H1 (cell line): ENCODE measurements around the gene KLHL21. TPM values are rescaled to one million over a fixed set of nuclear protein-coding genes. Genes with fewer than 3 reads are reported as not detected.

Source experiments
- CTCF ChIA-PET: fragments of 300-600 bp; sonication (Branson Sonifier 250); formaldehyde crosslinking; loops from one replicate; lab custom pipeline; 2021; ENCODE audit not compliant: partially characterized antibody; lab: Charles Lee
- POLR2A ChIA-PET: fragments of 300-600 bp; sonication (Branson Sonifier 250); formaldehyde crosslinking; loops from one replicate; lab custom pipeline; 2021; ENCODE audit warnings: inconsistent platforms; ENCODE audit not compliant: partially characterized antibody; lab: Charles Lee
- DNase-seq, 2 experiments: peaks; one replicate each; pipeline versions ENCODE4 v3.0.0 to v3.0.0-alpha.2; 2010 to 2022; ENCODE audit warnings: low spot score in 2 of 2, low read depth in 1 of 2, mixed read lengths in 1 of 2
- FAIRE-seq: peaks from 2 replicates; lab custom pipeline; 2011; peaks lifted over from hg19 to GRCh38; lab: Jason Lieb, UNC
- H2AFZ ChIP-seq: 2 replicates; pipeline ENCODE4 v1.8.1; 2012; ENCODE audit warnings: low read length, inconsistent platforms
- H2AK5ac ChIP-seq: 2 replicates; pipeline ENCODE4 v1.6.1; 2013; ENCODE audit warnings: low read depth, low read length
- H2BK120ac ChIP-seq: replicated peaks from 2 replicates; pipeline ENCODE3; 2013; ENCODE audit warnings: low read depth, low read length, inconsistent platforms
- H2BK12ac ChIP-seq: 2 replicates; pipeline ENCODE4 v1.6.1; 2013; ENCODE audit warnings: low read depth, low read length
- H2BK15ac ChIP-seq: 2 replicates; pipeline ENCODE4 v1.6.1; 2013; ENCODE audit warnings: low read length
- H2BK20ac ChIP-seq: 2 replicates; pipeline ENCODE4 v1.6.1; 2013; ENCODE audit warnings: low read length
- H2BK5ac ChIP-seq: 2 replicates; pipeline ENCODE4 v1.6.1; 2013; ENCODE audit warnings: low read depth, low read length
- H3K14ac ChIP-seq: 2 replicates; pipeline ENCODE4 v1.6.1; 2013; ENCODE audit warnings: inconsistent platforms; ENCODE audit not compliant: insufficient read length
- H3K18ac ChIP-seq: 2 replicates; pipeline ENCODE4 v1.6.1; 2013; ENCODE audit warnings: low read length; ENCODE audit errors: extremely low read depth
- H3K23ac ChIP-seq: 2 replicates; pipeline ENCODE4 v1.6.1; 2013; ENCODE audit warnings: inconsistent platforms; ENCODE audit not compliant: insufficient read length
- H3K23me2 ChIP-seq: 2 replicates; pipeline ENCODE4 v1.6.1; 2013; ENCODE audit warnings: low read depth, low read length
- H3K27ac ChIP-seq: 2 replicates; pipeline ENCODE4 v1.6.1; 2011; ENCODE audit warnings: low read depth, low read length, inconsistent platforms
- H3K27me3 ChIP-seq, 4 experiments: replicated peaks in 1 of 4; 1 replicate in 1 of 4; 2 replicates in 3 of 4; pipeline versions ENCODE4 v1.6.1 to v1.8.1; 2011 to 2013; ENCODE audit warnings: low read length in 3 of 4, mild to moderate bottlenecking in 3 of 4, inconsistent platforms in 2 of 4, mixed read lengths in 2 of 4, moderate library complexity in 1 of 4; ENCODE audit not compliant: control insufficient read depth in 3 of 4, insufficient read depth in 3 of 4; ENCODE audit errors: extremely low read depth in 1 of 4
- H3K36me3 ChIP-seq, 4 experiments: 2 replicates each; pipeline versions ENCODE4 v1.6.1 to v1.8.1; 2011 to 2013; ENCODE audit warnings: mild to moderate bottlenecking in 4 of 4, low read length in 3 of 4, moderate library complexity in 2 of 4, control low read depth in 1 of 4, inconsistent platforms in 1 of 4; ENCODE audit not compliant: insufficient read depth in 4 of 4, control insufficient read depth in 2 of 4
- H3K4ac ChIP-seq: replicated peaks from 2 replicates; pipeline ENCODE3; 2013; ENCODE audit warnings: low read length, low read depth, mixed read lengths, inconsistent platforms; ENCODE audit not compliant: insufficient read length
- H3K4me1 ChIP-seq, 4 experiments: replicated peaks in 1 of 4; 1 replicate in 1 of 4; 2 replicates in 3 of 4; pipeline versions ENCODE4 v1.6.1 to v1.8.1; 2011 to 2013; ENCODE audit warnings: low read length in 3 of 4, inconsistent platforms in 2 of 4, mixed read lengths in 1 of 4; ENCODE audit not compliant: insufficient read depth in 4 of 4, control insufficient read depth in 3 of 4
- H3K4me2 ChIP-seq, 2 experiments: 2 replicates each; pipeline versions ENCODE4 v1.6.1 to v1.8.1; 2011 to 2013; ENCODE audit warnings: low read depth in 2 of 2, low read length in 2 of 2, control low read depth in 1 of 2, inconsistent platforms in 1 of 2, mild to moderate bottlenecking in 1 of 2; ENCODE audit not compliant: insufficient read depth in 1 of 2
- H3K4me3 ChIP-seq, 4 experiments: fragments of 200-600, 300-600 bp in 1 of 4; sonication (generic), shearing (Covaris generic), sonication (Bioruptor Twin) in 1 of 4; 2 replicates each; pipeline versions ENCODE4 v1.5.1 to v1.8.1; 2011 to 2016; ENCODE audit warnings: low read length in 4 of 4, low read depth in 3 of 4, control low read depth in 2 of 4, inconsistent platforms in 2 of 4, mild to moderate bottlenecking in 2 of 4, mixed read lengths in 1 of 4, moderate library complexity in 1 of 4; ENCODE audit not compliant: insufficient read depth in 2 of 4; ENCODE audit errors: extremely low read depth in 1 of 4
- H3K56ac ChIP-seq: replicated peaks from 2 replicates; pipeline ENCODE3; 2013; ENCODE audit warnings: low read depth, mild to moderate bottlenecking, mixed read lengths, low read length, inconsistent platforms; ENCODE audit not compliant: insufficient read length
- H3K79me1 ChIP-seq: 2 replicates; pipeline ENCODE4 v1.6.1; 2013; ENCODE audit warnings: low read depth, low read length, control low read depth
- H3K79me2 ChIP-seq, 2 experiments: 2 replicates each; pipeline versions ENCODE4 v1.6.1 to v1.8.1; 2012 to 2013; ENCODE audit warnings: low read length in 2 of 2, mild to moderate bottlenecking in 2 of 2, inconsistent platforms in 1 of 2; ENCODE audit not compliant: insufficient read depth in 2 of 2, control insufficient read depth in 1 of 2
- H3K9ac ChIP-seq, 4 experiments: replicated peaks in 1 of 4; 1 replicate in 1 of 4; 2 replicates in 3 of 4; pipeline versions ENCODE4 v1.6.1 to v1.8.1; 2011 to 2013; ENCODE audit warnings: low read depth in 3 of 4, low read length in 3 of 4, control low read depth in 2 of 4, mild to moderate bottlenecking in 2 of 4, moderate library complexity in 2 of 4, inconsistent platforms in 1 of 4; ENCODE audit errors: extremely low read depth in 1 of 4
- H3K9me3 ChIP-seq, 2 experiments: 2 replicates each; pipeline versions ENCODE4 v1.6.1 to v1.8.1; 2012 to 2013; ENCODE audit warnings: mild to moderate bottlenecking in 2 of 2, moderate library complexity in 2 of 2, control low read depth in 1 of 2, inconsistent platforms in 1 of 2, low read depth in 1 of 2, low read length in 1 of 2, mixed read lengths in 1 of 2; ENCODE audit not compliant: insufficient read depth in 2 of 2
- H4K20me1 ChIP-seq, 2 experiments: replicated peaks in 1 of 2; 2 replicates each; pipeline versions ENCODE3 to v1.8.1; 2011 to 2013; ENCODE audit warnings: inconsistent platforms in 2 of 2, low read length in 2 of 2, mild to moderate bottlenecking in 1 of 2; ENCODE audit not compliant: insufficient read depth in 2 of 2, control insufficient read depth in 1 of 2
- H4K5ac ChIP-seq: 2 replicates; pipeline ENCODE4 v1.6.1; 2013; ENCODE audit warnings: low read length, low read depth, mixed read lengths, inconsistent platforms; ENCODE audit not compliant: insufficient read length
- H4K8ac ChIP-seq: 2 replicates; pipeline ENCODE4 v1.8.0; 2013; ENCODE audit warnings: mild to moderate bottlenecking, moderate library complexity, low read length, inconsistent platforms; ENCODE audit not compliant: insufficient read depth; ENCODE audit errors: extremely low read depth
- H4K91ac ChIP-seq: replicated peaks from 2 replicates; pipeline ENCODE3; 2013; ENCODE audit warnings: low read length, mixed read lengths, inconsistent platforms; ENCODE audit not compliant: insufficient read length
- HDAC2 ChIP-seq, 2 experiments: fragments of 300-600 bp in 1 of 2; sonication (generic) in 1 of 2; IDR thresholded peaks; 2 replicates each; pipeline ENCODE4 v1.6.1; 2011 to 2012; ENCODE audit warnings: low read depth in 2 of 2, low read length in 2 of 2, mild to moderate bottlenecking in 2 of 2, moderate library complexity in 2 of 2, borderline replicate concordance in 1 of 2, inconsistent platforms in 1 of 2
- JUND ChIP-seq: IDR thresholded peaks from 2 replicates; pipeline ENCODE4 v1.6.1; 2011; ENCODE audit warnings: mild to moderate bottlenecking, improper control_type of control experiment, low read length
- PHF8 ChIP-seq: fragments of 200-600 bp; sonication (generic); conservative IDR thresholded peaks from 2 replicates; pipeline ENCODE4 v1.7.1; 2012; ENCODE audit warnings: low read depth, mild to moderate bottlenecking, inconsistent platforms, low read length, moderate library complexity
- TBP ChIP-seq: IDR thresholded peaks from 2 replicates; pipeline ENCODE4 v1.6.1; 2011; ENCODE audit warnings: low read depth, low read length, improper control_type of control experiment
- WGBS, 2 experiments: shearing (Covaris generic) in 1 of 2; methylation state at CpG; one replicate each; pipeline versions ENCODE4 v1.1.6 to v1.1.7; 2013 to 2015; ENCODE audit warnings: low lambda C conversion rate in 2 of 2, mixed read lengths in 2 of 2, inconsistent platforms in 1 of 2, low coverage in 1 of 2, missing lambda C conversion rate in 1 of 2; ENCODE audit not compliant: insufficient replicate concordance in 2 of 2, insufficient coverage in 1 of 2, insufficient read length in 1 of 2; ENCODE audit errors: extremely low coverage in 1 of 2, missing lambda C conversion rate in 1 of 2; 5-methylcytosine and 5-hydroxymethylcytosine counted together
- long read RNA-seq, 2 experiments: library from RNA in 1 of 2; library from capped mRNA in 1 of 2; stranded (forward); transcript quantifications; one replicate each; pipeline ENCODE4 v2.0.0, GENCODE V29; 2021; ENCODE audit warnings: inconsistent platforms in 1 of 2
- polyA minus RNA-seq, 3 experiments: library from RNA; depleted of rRNA, polyadenylated mRNA; stranded (reverse); fragments of >200 nt; gene quantifications; 1 replicate in 2 of 3; 2 replicates in 1 of 3; pipeline ENCODE4 v1.2.3, GENCODE V29; 2011
- polyA plus RNA-seq, 7 experiments: library from polyadenylated mRNA; depleted of rRNA in 3 of 7; stranded (reverse) in 5 of 7; unstranded in 2 of 7; fragments of >200 nt in 5 of 7; fragments of 200-250 nt in 2 of 7; gene quantifications; 1 replicate in 5 of 7; 2 replicates in 1 of 7; 4 replicates in 1 of 7; pipeline versions ENCODE4 v1.2.1 to v1.2.3, GENCODE V29; 2011 to 2013; ENCODE audit warnings: missing spikeins in 2 of 7, mixed read lengths in 2 of 7
- total RNA-seq: library from RNA; stranded (reverse); fragmentation: NEBNext Ultra II Directional; extraction: Animal tissue kit (Norgen Biotek cat#: 25700); gene quantifications from 2 replicates; pipeline ENCODE4 v1.2.1, GENCODE V29; 2021
- TF ChIP-seq, protein P1 (sequence below): IDR thresholded peaks from 2 replicates; pipeline ENCODE4 v1.6.1; 2012; ENCODE audit warnings: inconsistent platforms

The KLHL21 gene, protein sequence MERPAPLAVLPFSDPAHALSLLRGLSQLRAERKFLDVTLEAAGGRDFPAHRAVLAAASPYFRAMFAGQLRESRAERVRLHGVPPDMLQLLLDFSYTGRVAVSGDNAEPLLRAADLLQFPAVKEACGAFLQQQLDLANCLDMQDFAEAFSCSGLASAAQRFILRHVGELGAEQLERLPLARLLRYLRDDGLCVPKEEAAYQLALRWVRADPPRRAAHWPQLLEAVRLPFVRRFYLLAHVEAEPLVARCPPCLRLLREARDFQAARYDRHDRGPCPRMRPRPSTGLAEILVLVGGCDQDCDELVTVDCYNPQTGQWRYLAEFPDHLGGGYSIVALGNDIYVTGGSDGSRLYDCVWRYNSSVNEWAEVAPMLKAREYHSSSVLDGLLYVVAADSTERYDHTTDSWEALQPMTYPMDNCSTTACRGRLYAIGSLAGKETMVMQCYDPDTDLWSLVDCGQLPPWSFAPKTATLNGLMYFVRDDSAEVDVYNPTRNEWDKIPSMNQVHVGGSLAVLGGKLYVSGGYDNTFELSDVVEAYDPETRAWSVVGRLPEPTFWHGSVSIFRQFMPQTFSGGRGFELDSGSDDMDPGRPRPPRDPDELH
- total RNA-seq = 22.1 and 22.3 TPM in 2 replicates
- polyA plus RNA-seq (2011; rRNA removed) = 11.9 and 25.4 TPM in 2 replicates
- polyA plus RNA-seq (2011; cell fraction: cytosol; rRNA removed) = 13.0 TPM
- 25.4 TPM for polyA plus RNA-seq (2011; cell fraction: nucleus; rRNA removed)
- 13.8 to 19.3 TPM (median 17.5 TPM) in 4 replicates for polyA plus RNA-seq (2012, experiment 1 of 2)
- 17.9 TPM for polyA plus RNA-seq (2012, experiment 2 of 2)
- 10.0 TPM for polyA plus RNA-seq (2013, experiment 1 of 2)
- 8.5 TPM for polyA plus RNA-seq (2013, experiment 2 of 2)
- polyA minus RNA-seq (2011; rRNA and poly(A)+ RNA removed) = 20.1 and 27.9 TPM in 2 replicates
- 30.3 TPM for polyA minus RNA-seq (2011; cell fraction: cytosol; rRNA and poly(A)+ RNA removed)
- polyA minus RNA-seq (2011; cell fraction: nucleus; rRNA and poly(A)+ RNA removed) = 34.4 TPM
- long read RNA-seq, experiment 1, full-length matches to known transcripts = 4 of 21 reads
- long read RNA-seq, experiment 1, partial matches to known transcripts = 0 of 21 reads
- long read RNA-seq, experiment 1, other reads (novel, unspliced or antisense) = 17 of 21 reads
- long read RNA-seq, experiment 2, partial matches to known transcripts = 0 of 1 reads
- long read RNA-seq, experiment 2, other reads (novel, unspliced or antisense) = 1 of 1 reads

DNA sequence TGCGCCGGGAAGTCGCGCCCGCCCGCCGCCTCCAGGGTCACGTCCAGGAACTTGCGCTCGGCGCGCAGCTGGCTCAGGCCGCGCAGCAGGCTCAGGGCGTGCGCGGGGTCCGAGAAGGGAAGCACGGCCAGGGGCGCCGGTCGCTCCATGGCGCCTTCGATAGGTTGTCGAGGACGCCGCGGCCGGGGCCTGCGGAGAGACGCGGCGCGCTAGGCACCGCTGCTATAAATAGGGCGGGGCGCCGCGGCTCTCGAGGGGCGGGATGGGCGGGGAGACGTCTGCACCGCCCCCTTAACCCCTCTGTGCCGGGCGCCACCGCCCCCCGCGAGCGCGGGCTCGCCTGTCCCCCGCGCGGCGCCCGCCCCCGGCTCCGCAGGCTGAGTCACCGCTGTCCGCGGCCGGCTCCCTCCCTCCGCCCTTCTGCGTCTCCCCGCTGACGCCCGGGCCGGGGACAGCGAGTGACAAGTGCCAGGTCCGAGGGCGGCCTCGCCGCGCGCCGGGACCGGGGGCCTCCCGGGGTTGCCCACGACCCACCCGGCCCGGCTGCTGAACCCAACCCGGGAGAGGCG, at the start of gene KLHL21:
Gene KLHL21 (minus strand): TSS at position 201 of the 569 bp plus-strand sequence. CDS start 52 bp downstream, at position 149.
- 1% methylated on average over 37 of the region's 84 CpGs; no CpG with 5 or more reads in 1 of the 2 experiments for WGBS, 2 experiments
- Histone ChIP-seq H2BK120ac (no peak within 1 kb of the TSS), H3K79me2 (peaks cover 22 to 42% of the 10 kb centered on the region in 2 experiments; a peak in 3 of 4 replicates), H2AFZ (peak within 1 kb of the TSS; percentile 25; the same call in 1 of the 2 replicates), H3K4me2 (peak within 1 kb of the TSS; percentile 91 to 94), H3K79me1 (peaks cover 21% of the 10 kb centered on the region), H3K4ac (peak within 1 kb of the TSS; percentile 98), H3K9me3 (no peaks in the 10 kb centered on the region), H4K8ac (peak within 1 kb of the TSS; percentile 93), H3K9ac (peak within 1 kb of the TSS; percentile 77 to 91 (median 82)), H3K23me2 (peaks cover 18% of the 10 kb centered on the region), H2BK15ac (peak within 1 kb of the TSS; percentile 92; the same call in 1 of the 2 replicates), H2BK20ac (no peak within 1 kb of the TSS), H3K4me3 (peak within 1 kb of the TSS; percentile 75 to 92 (median 86)), H3K23ac (no peak within 1 kb of the TSS), H2AK5ac (peak within 1 kb of the TSS; percentile 88; the same call in 1 of the 2 replicates), H3K27me3 (no peaks in the 10 kb centered on the region; a peak in 1 of 7 replicates), H3K14ac (peak within 1 kb of the TSS; percentile 42), H3K36me3 (peaks cover 8 to 11% (median 9%) of the 10 kb centered on the region in 4 experiments; a peak in 7 of 8 replicates), H3K18ac (peak within 1 kb of the TSS; percentile 97), H3K56ac (peak within 1 kb of the TSS; percentile 82), H2BK5ac (peak within 1 kb of the TSS; percentile 93), H4K5ac (peak within 1 kb of the TSS; percentile 63), H3K4me1 (peaks cover 2 to 13% (median 9%) of the 10 kb centered on the region in 4 experiments), H2BK12ac (peak within 1 kb of the TSS; percentile 99), H4K91ac (peak within 1 kb of the TSS; percentile 94), H3K27ac (peak within 1 kb of the TSS; percentile 60), H4K20me1 (peaks cover 17 to 26% of the 10 kb centered on the region in 2 experiments)
- ChIA-PET POLR2A (interaction anchor here (0.6 to 10.8 kb wide), 24 partner anchors 8 to 815 kb away, joined by 3 to 196 read pairs (median 4); partner anchors contain the start of genes NOL9, PHF13, TAS1R1 and THAP3), CTCF (interaction anchor here (1.2 to 3.3 kb wide), 8 partner anchors 7 to 62 kb away, joined by 3 to 16 read pairs (median 5); partner anchors contain the start of gene TAS1R1)
- DNase-seq (peak in 1 of 2 experiments; percentile 79), FAIRE-seq (no peak)
- TF ChIP-seq TBP (peak; percentile 73; the same call in 1 of the 2 replicates), PHF8 (peak; percentile 72), JUND (peak; percentile 44; the same call in 1 of the 2 replicates), HDAC2 (IDR thresholded peaks at IDR 0.05; ENCODE audit: borderline replicate concordance in 1 of 2, low read depth in 2 of 2, low read length in 2 of 2) (peak; percentile 12 to 51; a peak in 1 of 4 replicates)
- TF ChIP-seq, protein P1, sequence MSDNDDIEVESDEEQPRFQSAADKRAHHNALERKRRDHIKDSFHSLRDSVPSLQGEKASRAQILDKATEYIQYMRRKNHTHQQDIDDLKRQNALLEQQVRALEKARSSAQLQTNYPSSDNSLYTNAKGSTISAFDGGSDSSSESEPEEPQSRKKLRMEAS = no peak; the same call in 1 of the 2 replicates
